ENCODE results near the gene GMIP.

The GMIP gene

DNA sequence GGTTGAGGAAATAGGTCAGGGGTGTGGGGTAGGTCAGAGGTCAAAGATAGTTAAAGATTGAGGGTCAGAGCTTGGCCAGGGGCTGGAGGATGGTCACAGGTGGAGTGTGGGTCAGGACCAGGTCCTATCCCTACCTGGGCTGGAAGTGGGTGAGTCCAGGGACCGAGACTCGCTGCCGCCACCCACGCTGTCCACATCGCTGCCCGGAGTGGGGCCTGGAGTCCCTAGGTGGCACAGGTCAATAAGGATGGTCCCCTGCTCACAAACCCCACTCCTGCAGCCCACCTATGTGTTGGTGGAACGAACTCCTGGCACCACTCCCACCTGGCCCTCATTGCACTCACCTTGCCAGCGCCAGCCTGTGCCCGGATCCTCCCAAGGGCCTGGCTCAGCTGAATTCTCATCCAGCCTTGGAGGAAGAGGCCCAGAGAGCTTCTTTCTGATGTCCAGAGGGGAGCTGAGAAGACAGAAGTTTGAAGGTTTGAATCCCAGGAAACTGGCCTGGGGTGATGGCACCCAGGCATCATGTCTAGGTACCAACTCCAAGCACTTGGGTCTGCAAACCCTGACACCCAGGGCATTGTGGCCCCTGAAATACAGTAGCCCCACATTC lies 6.8 kb downstream of the GMIP start:
- in situ Hi-C loops (cut with HindIII; ENCODE audit: low sequenced_read_pairs), result no loop called here

DNA sequence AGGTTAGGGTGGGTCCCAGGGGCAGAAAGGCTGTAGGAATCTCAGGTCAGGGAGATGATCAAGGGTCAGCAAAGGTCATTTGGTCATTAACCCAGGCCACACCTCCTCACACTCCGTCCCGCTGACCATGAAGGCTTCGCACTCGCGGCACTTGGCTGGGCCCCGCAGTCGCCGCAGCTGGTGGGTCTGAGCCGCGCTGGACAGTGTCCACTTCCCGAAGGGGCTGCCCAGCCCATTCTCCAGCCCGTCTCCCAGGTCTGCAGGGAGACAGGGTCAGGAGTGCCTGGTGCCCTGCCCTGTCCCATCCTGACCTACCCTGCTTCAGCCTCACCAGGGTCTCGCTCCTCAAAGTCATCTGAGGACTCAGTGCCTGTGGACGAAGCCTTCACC lies 8.1 kb downstream of the GMIP start:
- in situ Hi-C loops (cut with HindIII; ENCODE audit: low sequenced_read_pairs), result no loop called here

DNA sequence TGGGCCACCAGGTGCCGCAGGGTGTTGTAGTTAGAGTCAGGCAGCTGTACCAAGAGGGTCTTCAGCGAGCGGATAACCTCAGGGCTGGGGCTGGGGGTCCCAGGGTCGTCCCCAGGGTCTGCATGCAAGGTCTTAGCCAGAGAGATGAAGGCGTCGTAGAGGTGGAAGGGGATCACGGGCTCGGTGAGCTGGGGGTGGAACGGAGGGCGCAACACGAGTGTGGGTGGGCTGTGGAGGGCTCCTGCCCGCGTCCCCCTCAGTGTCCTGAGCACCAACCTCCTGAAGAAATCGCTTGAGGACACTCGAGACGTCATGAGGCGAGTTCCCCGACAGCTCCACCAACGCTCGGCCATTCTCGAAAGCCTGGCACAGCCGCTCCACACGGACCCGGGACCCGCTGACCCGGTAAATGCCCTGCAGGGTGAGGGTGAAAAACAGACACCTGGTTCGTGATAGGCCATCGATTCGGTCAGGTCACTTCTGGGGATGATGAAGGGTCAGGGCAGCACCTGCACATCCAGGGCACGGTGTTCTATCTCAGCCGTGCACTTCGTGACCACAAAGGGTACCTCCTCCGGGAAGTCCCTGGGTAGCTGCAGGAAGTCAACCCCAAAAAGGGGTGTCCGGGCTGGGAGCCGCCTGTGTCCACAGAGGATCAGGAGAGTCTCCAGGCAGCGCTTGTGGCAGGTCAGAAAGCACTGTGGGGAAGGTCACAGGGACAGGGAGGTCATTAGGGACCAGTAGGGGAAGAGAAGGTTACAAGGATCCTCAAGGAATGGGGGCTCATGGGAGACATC lies 8.7 kb downstream of the GMIP start:
- in situ Hi-C loops (cut with HindIII; ENCODE audit: low sequenced_read_pairs), result no loop called here

DNA sequence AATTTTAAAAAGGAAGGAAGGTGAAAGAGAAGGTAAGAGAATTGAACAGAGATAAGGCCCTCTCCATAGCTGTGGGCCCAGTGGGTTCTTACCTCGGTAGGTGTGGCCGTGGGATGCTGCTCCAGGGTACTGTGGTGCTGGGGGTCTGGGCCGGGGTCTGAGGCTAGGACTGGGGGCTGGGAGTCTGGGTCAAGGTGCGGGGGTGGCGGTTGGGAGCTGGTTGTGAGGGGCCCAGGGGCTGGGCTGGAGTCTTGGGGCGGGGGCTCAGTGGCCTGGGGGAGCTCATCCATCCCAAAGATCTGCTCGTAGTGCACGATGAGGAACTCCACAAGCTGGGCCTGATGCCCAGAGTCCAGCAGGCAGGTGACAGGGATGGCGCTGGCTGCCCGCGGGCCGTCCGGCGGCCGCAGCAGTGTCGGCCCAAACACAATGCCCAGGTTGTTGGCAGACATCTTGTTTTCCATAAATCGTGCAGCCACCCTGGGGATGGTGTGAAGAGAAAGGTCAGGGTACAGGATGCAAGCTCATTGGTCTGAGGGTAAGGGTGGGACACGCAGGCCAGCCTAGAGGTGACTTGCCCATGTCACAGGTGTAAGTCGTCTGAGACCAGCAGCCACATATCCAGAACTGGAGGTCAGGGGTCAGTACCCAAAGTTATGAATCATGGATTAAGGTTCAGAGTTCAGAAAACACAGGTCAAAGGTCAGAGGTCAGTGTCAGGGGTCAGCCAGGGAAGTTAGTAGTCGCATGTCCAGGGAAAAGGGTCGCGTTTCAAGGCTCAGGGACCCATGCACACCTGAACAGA lies 9.5 kb downstream of the GMIP start:
- in situ Hi-C loops (cut with HindIII; ENCODE audit: low sequenced_read_pairs), result no loop called here

DNA sequence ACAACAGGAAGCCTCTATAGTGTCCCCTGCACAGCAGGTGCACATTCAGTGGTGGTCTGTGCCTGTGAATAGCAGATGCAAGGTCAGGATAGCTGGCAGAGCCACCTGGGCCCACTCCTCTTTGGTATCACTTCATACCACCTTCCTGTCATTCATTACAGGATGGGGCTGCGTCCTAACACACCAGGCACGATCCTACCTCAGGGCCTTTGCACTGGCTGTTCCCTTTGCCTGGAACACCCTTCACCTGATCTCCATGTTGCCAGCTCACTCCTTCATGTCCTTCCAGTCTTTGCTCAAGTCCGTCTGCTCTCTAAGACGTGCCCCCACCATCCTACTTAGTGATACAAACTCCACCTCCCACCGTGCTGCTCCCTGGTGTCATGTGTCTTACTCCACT lies 10.8 kb downstream of the GMIP start:
- in situ Hi-C loops (cut with HindIII; ENCODE audit: low sequenced_read_pairs), result no loop called here

DNA sequence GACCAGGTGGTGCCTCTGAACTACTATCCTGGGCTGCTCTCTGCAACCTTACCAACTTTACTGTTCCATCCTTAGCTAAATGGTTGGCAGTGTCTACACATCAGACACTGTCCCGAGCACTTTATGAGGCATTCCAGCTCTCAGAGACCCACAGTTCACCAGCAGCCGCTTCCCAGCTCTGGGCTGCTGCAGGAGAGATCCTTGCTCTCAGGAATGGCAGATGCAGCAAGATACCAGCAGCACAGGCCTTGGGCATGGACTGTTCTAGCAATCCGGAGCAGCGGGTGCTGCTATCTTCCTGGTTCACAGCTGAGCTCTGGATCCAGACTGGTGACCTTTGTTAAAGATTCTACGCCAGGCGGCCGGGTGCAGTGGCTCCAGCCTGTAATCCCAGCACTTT lies 12.1 kb downstream of the GMIP start:
- in situ Hi-C loops (cut with HindIII; ENCODE audit: low sequenced_read_pairs), result no loop called here

DNA sequence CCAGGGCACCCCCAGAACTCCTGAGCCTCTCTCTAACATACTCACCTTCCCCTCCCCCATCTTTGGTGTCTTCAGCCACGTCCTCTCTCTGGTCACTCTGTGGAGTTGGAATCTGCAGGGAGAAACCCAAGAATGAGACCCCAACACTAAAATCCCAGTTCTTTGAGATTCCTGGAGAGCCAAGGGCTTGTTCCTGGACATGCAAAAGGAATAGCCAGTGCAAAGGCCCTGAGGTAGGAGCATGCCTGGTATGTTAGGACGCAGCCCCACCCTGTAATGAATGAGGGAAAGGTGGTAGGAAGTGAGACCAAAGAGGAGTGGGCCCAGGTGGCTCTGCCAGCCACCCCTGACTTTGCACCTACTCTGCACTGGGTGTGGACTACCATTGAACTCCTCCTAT lies 13.0 kb downstream of the GMIP start:
- in situ Hi-C loops (cut with HindIII; ENCODE audit: low sequenced_read_pairs), result no loop called here

DNA sequence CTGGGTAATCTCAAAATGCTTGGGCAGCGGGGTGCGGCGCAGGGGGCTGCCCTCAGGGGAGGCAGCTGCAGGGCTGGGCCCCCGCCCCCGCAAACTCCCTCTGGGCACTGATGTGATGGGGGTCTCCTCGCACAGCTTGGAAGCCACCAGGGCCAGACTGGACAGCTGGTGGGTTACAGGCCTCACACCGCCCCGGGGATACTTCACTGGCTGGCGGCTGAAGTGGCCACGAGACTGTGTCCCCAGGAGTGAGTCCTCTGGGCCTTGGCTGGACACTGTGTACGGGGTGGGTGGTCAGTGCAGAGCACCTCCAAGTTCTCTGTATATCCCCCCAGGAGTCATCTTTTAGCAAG lies 13.4 kb downstream of the GMIP start:
- in situ Hi-C loops (cut with HindIII; ENCODE audit: low sequenced_read_pairs), result no loop called here

DNA sequence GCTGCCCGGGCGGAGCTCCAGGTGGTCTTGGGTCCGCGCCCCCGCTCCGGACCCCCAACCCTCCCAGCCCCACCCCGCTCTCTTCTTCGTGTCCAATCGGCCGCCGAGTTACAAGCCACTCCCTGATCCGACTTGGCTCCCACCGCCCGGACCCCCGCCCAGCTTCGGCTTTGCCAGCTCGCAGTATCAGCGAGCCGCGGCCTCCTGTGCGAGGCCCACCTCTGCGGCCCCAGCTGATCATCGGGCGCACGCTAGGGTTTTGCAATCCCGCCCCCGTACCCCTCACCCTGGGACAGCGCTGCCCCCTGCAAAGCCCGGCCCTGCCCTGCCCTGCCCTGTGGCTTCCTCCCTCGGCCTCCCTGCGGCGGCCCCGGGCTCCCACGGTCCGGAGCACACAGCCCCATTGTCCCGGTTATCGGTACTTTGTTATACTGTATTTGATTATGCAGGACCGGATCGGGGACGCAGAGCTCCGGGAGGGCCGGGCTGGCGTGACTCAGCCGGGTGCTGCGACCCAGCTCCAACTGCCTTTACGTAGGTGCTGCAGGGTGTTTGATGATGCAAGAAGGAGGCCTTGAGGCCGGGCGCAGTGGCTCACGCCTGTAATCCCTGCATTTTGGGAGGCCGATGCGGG lies 14.8 kb downstream of the GMIP start:
- in situ Hi-C loops (cut with HindIII; ENCODE audit: low sequenced_read_pairs), result no loop called here

DNA sequence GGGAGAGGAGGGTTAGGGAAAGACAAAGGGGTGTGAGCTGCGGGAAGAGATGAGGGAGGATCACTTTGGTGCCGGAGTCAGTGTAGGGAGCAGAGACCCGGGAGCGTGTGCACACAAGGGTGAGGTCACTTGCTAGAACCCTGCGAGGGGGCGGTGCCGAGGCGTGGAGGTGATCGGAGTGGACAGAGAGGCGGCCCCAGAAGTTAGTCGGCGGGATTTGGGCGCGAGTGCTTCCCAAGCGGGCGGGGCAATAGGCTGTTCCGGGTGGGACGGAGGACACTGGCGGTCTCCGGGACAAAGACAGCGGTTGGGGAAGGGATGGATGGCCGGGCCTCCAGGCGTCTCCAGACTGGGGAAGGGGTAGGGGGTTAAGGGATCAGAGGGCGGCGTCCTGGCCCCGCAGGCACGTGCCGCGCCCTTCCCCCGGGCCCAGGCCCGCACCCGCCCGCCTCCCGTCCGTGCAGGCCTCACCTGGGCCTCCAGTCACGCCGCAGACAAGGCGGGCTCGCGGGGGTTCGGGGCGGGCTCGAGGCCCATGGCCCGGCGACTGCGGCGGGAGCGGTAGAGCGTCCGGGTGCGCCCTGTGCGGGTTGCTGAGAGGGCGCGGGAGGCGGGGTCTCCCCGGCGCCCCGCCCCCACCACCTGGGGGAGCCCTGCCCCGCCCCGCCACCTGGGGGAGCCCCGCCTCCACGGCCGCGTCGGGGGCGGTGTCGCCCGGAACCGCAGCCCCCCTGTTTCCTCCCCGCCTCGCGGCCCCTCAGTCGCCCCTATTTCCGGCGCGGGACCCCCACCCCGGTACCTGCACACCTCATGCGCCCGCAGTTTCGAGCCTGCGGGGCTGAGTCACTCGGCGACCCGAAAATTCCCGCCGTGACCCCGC lies 15.6 kb downstream of the GMIP start, which contains the start of gene LPAR2:
TSS of gene LPAR2 (minus strand) at position 600 of the 880 bp plus-strand sequence. CDS start 945 bp downstream, outside the sequence.
- in situ Hi-C loops (cut with HindIII; ENCODE audit: low sequenced_read_pairs), result no loop called here

DNA sequence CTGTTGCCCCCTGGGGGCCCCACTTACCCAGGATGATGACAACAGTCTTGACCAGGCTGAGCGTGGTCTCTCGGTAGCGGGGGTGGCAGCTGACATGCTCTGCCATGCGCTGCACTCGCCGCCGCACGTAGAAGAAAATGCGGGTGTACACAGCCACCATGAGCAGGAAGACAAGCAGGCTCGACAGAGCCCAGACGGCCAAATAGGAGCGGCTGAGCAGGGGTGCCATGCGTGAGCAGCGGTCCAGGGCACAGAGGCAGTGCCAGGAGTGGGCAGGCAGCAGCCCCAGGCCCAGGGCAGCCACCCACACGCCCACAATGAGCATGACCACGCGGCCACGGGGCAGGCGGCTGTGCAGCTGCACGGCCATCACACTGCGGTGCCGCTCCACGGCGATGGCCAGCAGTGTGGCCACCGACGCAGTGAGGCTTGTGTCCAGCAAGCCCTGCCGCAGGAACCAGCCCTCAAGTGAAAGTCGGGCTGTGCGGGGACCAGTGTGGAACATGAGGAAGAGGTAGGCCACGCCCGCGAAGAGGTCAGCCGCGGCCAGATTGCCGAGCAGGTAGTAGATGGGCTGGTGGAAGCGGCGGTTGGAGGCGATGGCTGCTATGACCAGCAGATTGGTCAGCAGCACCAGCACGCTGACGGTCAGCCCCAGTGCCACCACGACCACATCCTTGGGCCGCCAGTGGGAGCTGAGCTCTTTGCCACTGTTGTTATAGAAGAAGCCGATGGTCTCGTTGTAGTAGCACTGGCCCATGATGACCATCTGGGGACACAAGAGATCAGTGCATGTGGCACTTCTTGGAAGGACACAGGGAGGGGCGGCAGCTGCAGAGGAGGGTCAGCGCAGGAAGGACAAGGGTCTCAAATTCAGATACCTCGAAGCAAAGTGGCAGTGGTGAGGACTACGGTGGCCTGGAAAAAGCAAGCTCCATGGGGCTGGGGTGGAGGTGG lies 16.7 kb downstream of the GMIP start:
- in situ Hi-C loops (cut with HindIII; ENCODE audit: low sequenced_read_pairs), result no loop called here

DNA sequence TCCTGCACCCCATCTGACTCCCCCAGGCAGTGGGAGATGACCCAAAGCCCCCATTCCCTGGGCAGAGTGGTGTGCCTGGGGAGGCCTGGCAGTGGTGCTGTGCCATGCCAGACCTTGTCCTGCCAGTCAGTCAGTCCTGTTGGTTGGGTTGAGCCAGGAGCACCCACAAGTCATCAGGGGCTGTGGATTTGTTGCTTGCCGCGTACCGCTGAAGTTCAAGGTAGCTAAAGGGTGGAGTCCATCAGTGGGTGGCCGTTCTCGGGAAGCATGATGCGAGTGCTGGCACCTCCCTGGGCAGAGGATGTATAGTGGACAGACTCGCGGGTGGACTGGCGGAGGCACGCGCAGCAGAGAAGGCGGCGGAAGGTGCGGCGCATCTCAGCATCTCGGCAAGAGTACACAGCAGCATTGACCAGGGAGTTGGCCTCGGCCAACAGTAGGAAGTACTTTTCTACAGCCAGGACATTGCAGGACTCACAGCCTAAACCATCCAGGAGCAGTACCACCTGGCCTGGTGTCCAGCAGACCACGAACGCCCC lies 19.4 kb downstream of the GMIP start:
- in situ Hi-C loops (cut with HindIII; ENCODE audit: low sequenced_read_pairs), result no loop called here

DNA sequence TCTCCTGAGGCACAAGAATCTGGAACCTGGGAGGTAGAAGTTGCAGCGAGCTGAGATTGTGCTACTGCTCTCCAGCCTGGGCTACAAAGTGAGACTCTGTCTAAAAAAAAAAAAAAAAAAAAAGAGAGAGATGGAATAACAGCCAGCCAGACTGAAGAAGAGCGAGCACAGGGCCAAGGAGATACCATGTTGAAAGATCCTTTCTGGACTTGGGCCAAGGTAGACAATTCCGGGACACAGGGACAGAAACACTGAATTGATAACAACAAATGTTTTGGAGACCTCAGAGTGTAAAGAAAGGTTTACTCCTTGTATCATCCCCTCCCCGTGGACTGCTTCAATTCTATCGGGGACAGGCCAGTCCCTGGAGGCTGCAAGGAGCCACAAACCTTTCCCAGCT lies 20.1 kb downstream of the GMIP start:
- in situ Hi-C loops (cut with HindIII; ENCODE audit: low sequenced_read_pairs), result no loop called here

DNA sequence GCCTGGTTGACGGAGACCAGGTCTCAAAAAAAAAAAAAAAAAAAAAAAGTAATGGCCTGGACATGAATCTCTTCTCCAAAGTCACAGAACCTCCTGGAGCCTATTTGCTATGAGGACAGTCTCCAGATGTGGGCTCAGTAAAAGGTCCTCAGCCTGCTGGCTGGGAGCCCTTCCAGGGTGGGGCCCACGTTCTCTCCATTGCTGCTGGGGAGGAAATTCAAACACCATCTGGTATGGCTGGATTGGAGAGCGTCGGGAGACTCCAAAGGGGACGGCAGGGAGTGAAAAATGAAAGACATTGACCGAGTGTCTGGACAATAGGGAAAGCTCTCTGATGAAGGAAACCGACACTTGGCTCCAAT lies 23.6 kb downstream of the GMIP start:
- in situ Hi-C loops (cut with HindIII; ENCODE audit: low sequenced_read_pairs), result no loop called here

DNA sequence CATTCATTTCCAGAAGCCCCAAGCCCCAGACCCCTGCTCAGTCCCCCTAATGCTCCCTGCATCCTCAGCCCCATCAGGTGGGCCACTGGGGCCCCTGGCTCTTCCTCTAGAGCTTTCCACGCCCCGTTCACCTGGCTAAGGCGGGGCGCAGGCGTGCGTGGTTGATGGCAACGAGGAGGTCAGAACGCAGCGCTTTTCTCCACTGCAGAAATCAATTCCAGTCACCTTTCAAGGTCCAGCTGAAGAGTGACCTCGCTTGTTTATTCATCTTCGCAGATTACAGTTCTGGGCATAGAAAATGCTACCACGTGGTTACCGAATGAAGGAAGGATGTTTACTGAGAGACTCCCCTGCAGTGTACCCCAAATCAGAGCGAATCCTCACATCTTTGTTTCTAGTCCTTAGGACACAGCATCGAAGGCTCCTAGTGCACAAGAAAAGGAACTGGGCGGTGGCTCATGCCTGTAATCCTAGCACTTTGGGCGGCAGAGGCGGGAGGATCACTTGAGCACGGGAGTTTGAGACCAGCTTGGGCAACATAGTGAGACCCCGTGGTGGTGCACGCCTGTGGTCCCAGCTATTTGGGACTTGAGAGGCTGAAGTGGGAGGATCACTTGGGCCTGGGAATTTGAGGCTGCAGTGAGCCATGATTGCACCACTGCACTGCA lies 24.1 kb downstream of the GMIP start:
- in situ Hi-C loops (cut with HindIII; ENCODE audit: low sequenced_read_pairs), result no loop called here

DNA sequence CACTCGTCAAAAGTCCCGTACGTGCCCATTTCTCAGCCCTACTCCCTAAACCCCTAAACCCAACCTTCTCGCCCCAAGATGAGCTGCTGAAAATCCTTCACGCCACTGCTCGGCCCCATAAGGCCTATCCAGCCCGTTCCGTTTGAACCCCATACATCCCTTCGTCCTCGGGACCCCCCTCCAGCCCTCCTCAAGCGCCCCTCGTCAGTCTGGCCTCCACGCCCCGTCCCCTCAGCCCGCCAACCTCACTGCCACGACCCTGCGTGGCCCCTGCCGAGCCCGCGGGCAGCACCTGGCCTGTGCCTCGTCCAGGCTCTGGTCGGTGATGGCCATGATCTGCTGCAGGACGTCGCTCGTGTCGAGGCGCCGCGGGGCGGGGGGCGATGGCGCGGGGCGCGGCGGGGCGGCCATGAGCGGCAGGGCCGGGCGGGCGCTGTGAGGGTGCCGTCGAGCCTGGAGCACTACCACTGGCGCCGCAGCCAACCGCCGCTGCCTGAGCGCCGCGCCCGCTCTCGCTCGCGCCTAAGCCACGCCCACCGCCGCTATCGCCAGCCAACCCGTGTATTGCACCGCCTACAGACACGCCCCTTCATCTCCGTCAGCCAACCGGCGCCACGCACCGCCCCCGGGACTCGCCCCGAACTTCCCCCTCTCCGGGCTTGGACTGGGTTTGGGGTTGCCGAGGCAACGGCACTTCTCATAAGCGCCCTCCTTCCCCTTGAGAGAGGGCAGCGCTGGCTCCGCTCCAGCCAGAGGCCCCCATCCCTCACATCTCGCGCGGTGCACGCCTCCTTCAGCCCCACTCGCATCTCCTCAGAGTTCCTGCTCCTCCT lies 25.0 kb downstream of the GMIP start, which contains the start of gene PBX4:
TSS of gene PBX4 (minus strand) at position 469 of the 833 bp plus-strand sequence. CDS start at position 411, 58 bp downstream.
- in situ Hi-C loops (cut with HindIII; ENCODE audit: low sequenced_read_pairs), result no loop called here

DNA sequence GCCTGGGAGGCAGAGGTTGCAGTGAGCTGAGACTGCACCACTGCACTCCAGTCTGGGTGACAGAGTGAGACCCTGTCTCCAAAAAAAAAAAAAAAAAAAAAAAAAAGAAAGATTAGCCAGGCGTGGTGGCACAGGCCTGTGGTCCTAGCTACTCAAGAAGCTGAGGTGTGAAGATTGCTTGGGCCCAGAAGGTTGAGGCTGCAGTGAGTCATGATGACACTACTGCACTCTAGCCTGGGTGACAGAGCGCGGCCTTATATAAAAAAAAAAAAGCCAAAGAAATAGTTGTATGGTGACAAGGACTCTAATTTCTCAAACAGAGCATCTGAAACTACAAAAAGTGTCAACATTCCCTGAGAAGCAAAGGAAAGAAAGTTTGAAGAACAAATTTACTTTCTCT lies 28.4 kb downstream of the GMIP start:
- in situ Hi-C loops (cut with HindIII; ENCODE audit: low sequenced_read_pairs), result no loop called here

DNA sequence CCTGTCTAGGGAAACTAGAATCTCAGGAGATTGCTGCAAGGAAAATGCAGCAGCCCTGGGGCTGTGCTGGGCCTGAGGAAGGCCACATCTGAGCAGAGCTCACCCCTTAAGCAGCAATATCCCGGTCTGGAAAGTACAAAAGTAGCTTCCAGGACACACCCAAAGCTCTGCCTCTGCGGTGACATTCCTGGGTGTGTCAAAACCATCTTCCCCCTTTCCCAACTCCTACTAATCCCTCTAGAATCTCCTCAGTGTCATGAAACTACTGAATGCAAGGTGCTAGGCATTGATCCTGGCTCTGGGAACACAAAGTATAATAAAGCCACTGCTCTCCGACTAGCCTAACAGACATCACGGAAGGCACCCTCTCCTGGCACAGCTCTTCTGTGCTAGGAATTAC lies 30.0 kb downstream of the GMIP start:
- in situ Hi-C loops (cut with HindIII; ENCODE audit: low sequenced_read_pairs), result no loop called here

All from DLD1 (cell line).